Measurements from ENCODE around the gene SLC25A1.

- TF ChIP-seq, protein P1, sequence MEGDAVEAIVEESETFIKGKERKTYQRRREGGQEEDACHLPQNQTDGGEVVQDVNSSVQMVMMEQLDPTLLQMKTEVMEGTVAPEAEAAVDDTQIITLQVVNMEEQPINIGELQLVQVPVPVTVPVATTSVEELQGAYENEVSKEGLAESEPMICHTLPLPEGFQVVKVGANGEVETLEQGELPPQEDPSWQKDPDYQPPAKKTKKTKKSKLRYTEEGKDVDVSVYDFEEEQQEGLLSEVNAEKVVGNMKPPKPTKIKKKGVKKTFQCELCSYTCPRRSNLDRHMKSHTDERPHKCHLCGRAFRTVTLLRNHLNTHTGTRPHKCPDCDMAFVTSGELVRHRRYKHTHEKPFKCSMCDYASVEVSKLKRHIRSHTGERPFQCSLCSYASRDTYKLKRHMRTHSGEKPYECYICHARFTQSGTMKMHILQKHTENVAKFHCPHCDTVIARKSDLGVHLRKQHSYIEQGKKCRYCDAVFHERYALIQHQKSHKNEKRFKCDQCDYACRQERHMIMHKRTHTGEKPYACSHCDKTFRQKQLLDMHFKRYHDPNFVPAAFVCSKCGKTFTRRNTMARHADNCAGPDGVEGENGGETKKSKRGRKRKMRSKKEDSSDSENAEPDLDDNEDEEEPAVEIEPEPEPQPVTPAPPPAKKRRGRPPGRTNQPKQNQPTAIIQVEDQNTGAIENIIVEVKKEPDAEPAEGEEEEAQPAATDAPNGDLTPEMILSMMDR (IDR thresholded peaks at IDR 0.05), result no peak
- TF ChIP-seq POLR2AphosphoS5 (IDR thresholded peaks at IDR 0.05), result no peak
- no peak for TF ChIP-seq EP300 (IDR thresholded peaks at IDR 0.05)
Observed at GRCh38 chr22:19197997-19198865, 19.7 kb upstream of the SLC25A1 start.

All from suprapubic skin (tissue), 4 donors.